K562 (cell line): ENCODE data around the gene KCNQ2. TPM values are rescaled to one million over a fixed set of nuclear protein-coding genes. Genes with fewer than 3 reads are reported as not detected.
A peak's percentile ranks its signal among the peaks of the same experiment; 100 is the strongest.

Source experiments
- ATF4 ChIP-seq: fragments of 450-650 bp; formaldehyde crosslinking; IDR thresholded peaks from 2 replicates; pipeline ENCODE4 v1.4.0; 2022; ENCODE audit warnings: mild to moderate bottlenecking, moderate library complexity
- BHLHE40 ChIP-seq: IDR thresholded peaks from 2 replicates; pipeline ENCODE4 v1.6.1; 2011; ENCODE audit warnings: low read length, improper control_type of control experiment
- BRCA1 ChIP-seq, 2 experiments: fragments of 450-650 bp in 1 of 2; sonication (generic) in 1 of 2; formaldehyde crosslinking in 1 of 2; IDR thresholded peaks; 2 replicates each; pipeline versions ENCODE4 v1.5.0 to v1.6.1; 2017 to 2020; ENCODE audit warnings: mild to moderate bottlenecking in 1 of 2, missing genetic modification reagents in 1 of 2
- BRD4 ChIP-seq: fragments of 200-600 bp; sonication (generic); IDR thresholded peaks from 2 replicates; pipeline ENCODE4 v1.6.1; 2017; ENCODE audit warnings: inconsistent platforms
- CBFB ChIP-seq: sonication (generic); formaldehyde crosslinking; IDR thresholded peaks from 2 replicates; pipeline ENCODE4 v1.4.0; 2020; ENCODE audit warnings: mild to moderate bottlenecking, missing genetic modification reagents
- CEBPG ChIP-seq, 3 experiments: fragments of 200-800 bp in 1 of 3; sonication (Bioruptor generic) in 1 of 3; sonication (generic) in 1 of 3; formaldehyde crosslinking in 1 of 3; IDR thresholded peaks in 2 of 3; conservative IDR thresholded peaks in 1 of 3; 2 replicates each; pipeline versions ENCODE4 v1.6.1 to v1.8.0; 2016 to 2022; ENCODE audit warnings: missing compliant biosample characterization in 2 of 3, missing genetic modification characterization in 2 of 3, mild to moderate bottlenecking in 1 of 3, missing genetic modification reagents in 1 of 3
- DDX20 ChIP-seq: fragments of 450-650 bp; IDR thresholded peaks from 2 replicates; pipeline ENCODE4 v1.6.1; 2016; ENCODE audit warnings: missing genetic modification characterization, low read depth, mild to moderate bottlenecking, missing compliant biosample characterization, moderate library complexity
- DMBX1 ChIP-seq: fragments of 250-450 bp; sonication (Bioruptor Pico); IDR thresholded peaks from 2 replicates; pipeline ENCODE4 v1.8.0; 2022; ENCODE audit warnings: inconsistent platforms, mild to moderate bottlenecking, moderate library complexity, borderline replicate concordance
- GTF2E2 ChIP-seq: fragments of 200-800 bp; sonication (Bioruptor generic); IDR thresholded peaks from 2 replicates; pipeline ENCODE4 v1.6.1; 2016; ENCODE audit warnings: missing genetic modification characterization, missing compliant biosample characterization
- HBP1 ChIP-seq: fragments of 450-650 bp; formaldehyde crosslinking; IDR thresholded peaks from 2 replicates; pipeline ENCODE4 v1.4.0; 2022; ENCODE audit warnings: missing genetic modification characterization
- HLTF ChIP-seq: fragments of 450-650 bp; IDR thresholded peaks from 2 replicates; pipeline ENCODE4 v1.6.1; 2016
- KDM5B ChIP-seq: fragments of 200-600 bp; sonication (generic); IDR thresholded peaks from 2 replicates; pipeline ENCODE4 v1.6.1; 2012; ENCODE audit warnings: low read depth, mild to moderate bottlenecking, moderate library complexity, low read length, control low read depth, inconsistent platforms; ENCODE audit not compliant: insufficient replicate concordance
- NCOA4 ChIP-seq: fragments of 450-650 bp; IDR thresholded peaks from 2 replicates; pipeline ENCODE4 v1.6.1; 2018; ENCODE audit warnings: mild to moderate bottlenecking; ENCODE audit not compliant: partially characterized antibody
- NR1H2 ChIP-seq: sonication (generic); formaldehyde crosslinking; IDR thresholded peaks from 2 replicates; pipeline ENCODE4 v1.4.0; 2020; ENCODE audit warnings: mild to moderate bottlenecking, missing genetic modification reagents
- SFPQ ChIP-seq: fragments of 200-400 bp; formaldehyde crosslinking; IDR thresholded peaks from 2 replicates; pipeline ENCODE4 v1.6.1; 2017; ENCODE audit warnings: mild to moderate bottlenecking, low read depth, low read length, moderate library complexity
- SNRNP70 ChIP-seq: fragments of 200-400 bp; formaldehyde crosslinking; optimal IDR thresholded peaks from 2 replicates; pipeline ENCODE3; 2017; ENCODE audit warnings: low read depth, low read length
- STAT5B ChIP-seq: fragments of 250-450 bp; sonication (Bioruptor Pico); IDR thresholded peaks from 2 replicates; pipeline ENCODE4 v1.8.0; 2021; ENCODE audit warnings: mild to moderate bottlenecking, inconsistent platforms
- ZBTB7A ChIP-seq: IDR thresholded peaks from 2 replicates; pipeline ENCODE4 v1.6.1; 2011; ENCODE audit warnings: low read depth, mild to moderate bottlenecking, low read length, moderate library complexity, borderline replicate concordance; ENCODE audit not compliant: control insufficient read depth
- ZFP1 ChIP-seq: fragments of 450-650 bp; formaldehyde crosslinking; IDR thresholded peaks from 2 replicates; pipeline ENCODE4 v1.4.0; 2020; ENCODE audit warnings: mild to moderate bottlenecking, mixed read lengths
- ZNF184 ChIP-seq: sonication (generic); formaldehyde crosslinking; IDR thresholded peaks from 2 replicates; pipeline ENCODE4 v1.5.0; 2020; ENCODE audit warnings: missing genetic modification reagents
- ZNF583 ChIP-seq: fragments of 250-450 bp; sonication (Bioruptor Pico); IDR thresholded peaks from 2 replicates; pipeline ENCODE4 v1.4.0; 2020
- ZNF584 ChIP-seq: fragments of 200-800 bp; sonication (Bioruptor generic); IDR thresholded peaks from 2 replicates; pipeline ENCODE4 v1.6.1; 2016; ENCODE audit warnings: low read depth, mild to moderate bottlenecking, missing genetic modification characterization, missing compliant biosample characterization
- ZNF740 ChIP-seq, 3 experiments: fragments of 200-800 bp in 1 of 3; sonication (Bioruptor generic) in 1 of 3; sonication (generic) in 1 of 3; formaldehyde crosslinking in 1 of 3; IDR thresholded peaks; 2 replicates each; pipeline versions ENCODE4 v1.6.1 to v1.8.0; 2016 to 2022; ENCODE audit warnings: mild to moderate bottlenecking in 2 of 3, missing compliant biosample characterization in 2 of 3, missing genetic modification characterization in 2 of 3, missing genetic modification reagents in 1 of 3
- polyA plus RNA-seq, 8 experiments: library from polyadenylated mRNA; depleted of rRNA in 4 of 8; stranded (reverse) in 5 of 8; unstranded in 3 of 8; fragments of >200 nt; fragmentation: Nextera tagmentation in 2 of 8; fragmentation: Illumina TruSeq in 1 of 8; extraction: Ambion mirVana in 2 of 8; extraction: Trizol in 1 of 8; gene quantifications; 2 replicates each; pipeline versions ENCODE4 v1.2.1 to v1.2.3, GENCODE V29; 2011 to 2014; ENCODE audit warnings: inconsistent platforms in 1 of 8, missing spikeins in 1 of 8
- total RNA-seq, 7 experiments: library from RNA; depleted of rRNA in 6 of 7; stranded (reverse); fragments of >200 nt in 6 of 7; fragmentation: Illumina TruSeq in 2 of 7; extraction: Trizol in 2 of 7; gene quantifications; 2 replicates each; pipeline versions ENCODE4 v1.2.1 to v1.2.3, GENCODE V29; 2011 to 2021; ENCODE audit warnings: low replicate concordance in 1 of 7

Gene KCNQ2
- total and polyA plus RNA-seq, 9 of the 15 experiments (the other 6 are each of a cell fraction or from before 2014, with no cell fraction given): 0.13 to 0.16 TPM; not detected in 7

GRCh38 chr20:63381781-63382431 lies 90.5 kb downstream of the KCNQ2 start (continued):
- TF ChIP-seq ZNF583 (no peak), BRCA1 (IDR thresholded peaks at IDR 0.05) (no peak), BRCA1 (CRISPR knock-in tag; IDR thresholded peaks at IDR 0.05) (no peak), BHLHE40 (no peak), CEBPG (CRISPR knock-in tag; IDR thresholded peaks at IDR 0.05) (no peak), CEBPG (tag; conservative IDR thresholded peaks at IDR 0.05 in 1 of 2, IDR thresholded peaks at IDR 0.05 in 1 of 2) (no peak), DDX20 (tag) (no peak), ZNF740 (CRISPR knock-in tag; IDR thresholded peaks at IDR 0.05) (no peak), ZNF740 (tag; IDR thresholded peaks at IDR 0.05) (no peak), NR1H2 (CRISPR knock-in tag) (no peak), CBFB (CRISPR knock-in tag) (no peak), HBP1 (CRISPR knock-in tag) (no peak), STAT5B (no peak), ZBTB7A (peak; percentile 95), ZNF184 (CRISPR knock-in tag) (no peak), ZNF584 (CRISPR knock-in tag) (no peak), DMBX1 (CRISPR knock-in tag) (no peak), ATF4 (CRISPR knock-in tag) (no peak), KDM5B (no peak), SFPQ (no peak), SNRNP70 (no peak), HLTF (no peak), NCOA4 (no peak), ZFP1 (CRISPR knock-in tag) (no peak), GTF2E2 (tag) (no peak), BRD4 (no peak)
